GM12864 (cell line): Measurements from ENCODE around the gene HOXD8.

ENCODE experiments used
- DNase-seq: peaks from one replicate; pipeline ENCODE4 v3.0.0-alpha.2; 2011; ENCODE audit warnings: low read depth
- H3K4me3 ChIP-seq: 2 replicates; pipeline ENCODE4 v1.5.1; 2011; ENCODE audit warnings: mild to moderate bottlenecking, low read depth, low read length, control low read depth
- CTCF ChIP-seq: IDR thresholded peaks from 2 replicates; pipeline ENCODE4 v1.5.1; 2011; ENCODE audit warnings: low read depth, mild to moderate bottlenecking, moderate library complexity, low read length, control low read depth, inconsistent platforms; ENCODE audit errors: missing control alignments

HOXD8 gene

DNA sequence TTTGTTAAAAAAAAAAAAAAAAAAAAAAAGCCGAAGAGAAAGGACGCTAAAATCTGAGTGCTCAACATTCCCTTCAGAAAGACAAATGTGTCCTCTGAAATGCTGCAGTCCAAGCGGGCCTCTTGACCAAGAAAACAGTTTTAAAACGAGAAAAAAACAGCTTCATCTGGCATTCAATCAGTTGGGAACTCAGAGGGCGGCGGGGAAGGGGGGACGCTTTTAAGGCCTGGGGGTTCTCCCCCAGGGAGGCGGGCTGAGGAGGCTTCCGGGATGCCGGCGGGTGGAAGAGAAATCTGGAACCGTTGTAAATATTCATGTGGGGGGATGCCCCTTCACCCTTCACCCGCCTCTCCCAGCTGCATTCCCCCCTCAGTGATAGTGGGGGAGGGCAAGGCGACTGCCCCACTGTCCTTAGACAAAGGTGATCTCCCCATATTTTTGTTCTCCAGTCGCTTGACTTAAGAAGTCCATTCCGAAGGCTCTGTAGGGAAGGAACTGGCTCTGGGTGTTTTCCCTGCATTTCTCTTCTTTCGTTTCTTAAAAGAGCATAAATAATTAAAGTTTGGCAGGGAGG is 25.7 kb upstream of the HOXD8 start:
- no peak overlapping the region for H3K4me3 ChIP-seq
- TF ChIP-seq CTCF, result no peak
- no peak for DNase-seq

DNA sequence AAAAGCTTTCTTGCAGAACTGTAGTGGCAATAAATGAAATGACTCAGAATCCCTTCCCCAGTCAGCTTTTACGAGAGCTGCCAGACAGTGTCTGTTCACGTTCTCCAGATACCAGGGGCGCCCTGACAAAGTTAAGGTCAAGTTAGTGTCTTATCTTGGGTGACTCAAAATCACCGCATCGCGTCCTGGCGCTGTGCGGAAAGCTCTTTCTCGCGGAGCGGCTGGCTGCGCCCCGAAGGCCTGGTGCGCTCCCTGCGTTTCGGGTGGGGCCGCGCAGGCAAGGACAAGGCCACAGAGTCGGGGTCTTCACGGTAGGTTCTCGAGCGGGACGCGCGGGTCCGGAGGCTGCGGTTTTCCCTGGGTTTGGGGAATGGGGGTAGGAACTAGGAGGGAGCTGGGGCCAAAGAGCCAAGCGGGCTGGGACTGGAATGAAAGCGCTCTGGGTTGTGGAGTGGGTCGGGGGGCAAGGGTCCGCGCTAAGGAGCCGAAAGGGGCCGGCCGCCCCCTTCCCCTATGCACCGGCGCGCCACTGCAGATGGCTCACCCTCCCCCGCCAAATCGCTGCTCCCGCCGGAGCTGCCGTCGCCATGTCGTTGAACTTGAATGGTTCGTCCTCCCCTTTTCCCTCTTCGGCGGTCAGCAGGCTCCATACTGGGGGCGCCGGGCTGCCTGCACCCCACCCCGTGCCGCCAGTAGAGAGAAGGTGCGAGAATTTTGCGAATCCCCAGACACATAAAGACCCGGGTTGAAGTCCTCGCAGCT is 25.0 kb upstream of the HOXD8 start:
- H3K4me3 ChIP-seq, result no peak overlapping the region
- no peak for TF ChIP-seq CTCF
- DNase-seq, result no peak

GRCh38 chr2:176105078-176105729 is 24.3 kb upstream of the HOXD8 start:
- DNase-seq, result no peak
- H3K4me3 ChIP-seq, result no peak overlapping the region
- TF ChIP-seq CTCF, result no peak

- no peak for TF ChIP-seq CTCF
- H3K4me3 ChIP-seq, result no peak overlapping the region
- no peak for DNase-seq
These were observed 23.6 kb upstream of the HOXD8 start for GRCh38 chr2:176105730-176106580.

DNA sequence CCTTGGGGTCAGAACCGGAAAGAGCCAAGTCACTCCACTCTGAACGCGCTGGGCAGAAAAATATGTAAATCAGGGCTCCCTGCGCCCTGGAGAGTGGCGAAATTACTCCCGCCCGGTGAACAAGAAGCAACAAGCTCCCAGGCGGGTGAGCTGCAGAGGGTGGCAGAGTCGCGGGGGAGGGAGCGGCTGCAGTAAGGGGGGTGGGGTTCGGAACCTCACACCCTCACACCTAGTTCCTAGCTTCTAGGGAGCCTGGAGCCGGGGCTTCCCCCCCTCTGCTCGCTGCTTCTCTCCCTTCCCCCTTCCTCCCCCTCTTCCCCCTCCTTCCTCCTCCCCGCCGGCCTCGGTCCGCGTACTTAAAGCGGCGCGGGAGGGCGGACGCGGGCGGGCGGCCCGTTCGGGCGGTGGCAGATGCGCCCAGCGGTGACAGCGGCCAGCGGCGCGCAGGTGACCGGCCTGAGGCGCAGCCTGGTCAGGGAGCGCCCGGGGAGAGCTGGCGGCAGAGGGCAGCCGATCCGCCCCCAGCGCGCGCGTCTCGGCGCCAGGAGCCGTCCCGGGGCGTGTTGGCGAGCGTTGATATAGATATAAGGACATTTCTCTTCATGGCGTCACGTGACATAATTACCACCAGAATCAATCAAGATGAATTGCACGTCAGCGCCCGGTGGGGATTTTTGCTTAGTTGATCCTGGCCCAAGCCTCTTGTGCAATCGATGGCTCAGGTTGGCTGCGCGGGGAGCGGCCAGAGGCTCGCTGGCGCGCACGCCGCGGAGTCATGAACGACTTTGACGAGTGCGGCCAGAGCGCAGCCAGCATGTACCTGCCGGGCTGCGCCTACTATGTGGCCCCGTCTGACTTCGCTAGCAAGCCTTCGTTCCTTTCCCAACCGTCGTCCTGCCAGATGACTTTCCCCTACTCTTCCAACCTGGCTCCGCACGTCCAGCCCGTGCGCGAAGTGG is 22.6 kb upstream of the HOXD8 start, which contains the start of gene HOXD11:
TSS of gene HOXD11 (plus strand) at position 700 of the 959 bp plus-strand sequence. CDS start at position 776, 76 bp downstream.
- H3K4me3 ChIP-seq, result no peak within 1 kb of the TSS
- TF ChIP-seq CTCF, result no peak
- DNase-seq, result no peak

DNA sequence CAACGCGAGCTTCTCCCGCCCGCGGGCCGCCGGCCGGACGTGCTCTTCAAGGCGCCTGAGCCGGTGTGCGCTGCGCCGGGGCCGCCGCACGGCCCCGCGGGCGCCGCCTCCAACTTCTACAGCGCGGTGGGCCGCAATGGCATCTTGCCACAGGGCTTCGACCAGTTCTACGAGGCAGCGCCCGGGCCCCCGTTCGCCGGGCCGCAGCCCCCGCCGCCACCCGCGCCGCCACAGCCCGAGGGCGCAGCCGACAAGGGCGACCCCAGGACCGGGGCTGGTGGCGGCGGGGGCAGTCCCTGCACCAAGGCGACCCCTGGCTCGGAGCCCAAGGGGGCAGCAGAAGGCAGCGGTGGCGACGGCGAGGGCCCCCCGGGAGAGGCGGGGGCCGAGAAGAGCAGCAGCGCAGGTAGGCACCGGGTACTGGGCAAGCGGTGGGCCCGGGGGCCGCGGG is 21.7 kb upstream of the HOXD8 start:
- no peak for DNase-seq
- no peak for TF ChIP-seq CTCF
- no peak overlapping the region for H3K4me3 ChIP-seq
